Activated CD8-positive, alpha-beta memory T cell treated with anti-CD3 and anti-CD28 coated beads, Interleukin-2, amount 50 U/mL, for 1 hour (primary cell): Measurements from ENCODE around the gene MPZ.
A peak's percentile ranks its signal among the peaks of the same experiment; 100 is the strongest.
"Not testable (repeated sequence)": the region's sequence is repeated elsewhere in the genome, so short reads cannot be mapped to it uniquely, and the experiment has no call there.

Source experiments
- DNase-seq: peaks from one replicate; pipeline ENCODE4 v3.0.0-alpha.2; 2020; ENCODE audit errors: extremely low read depth

The MPZ gene

DNA sequence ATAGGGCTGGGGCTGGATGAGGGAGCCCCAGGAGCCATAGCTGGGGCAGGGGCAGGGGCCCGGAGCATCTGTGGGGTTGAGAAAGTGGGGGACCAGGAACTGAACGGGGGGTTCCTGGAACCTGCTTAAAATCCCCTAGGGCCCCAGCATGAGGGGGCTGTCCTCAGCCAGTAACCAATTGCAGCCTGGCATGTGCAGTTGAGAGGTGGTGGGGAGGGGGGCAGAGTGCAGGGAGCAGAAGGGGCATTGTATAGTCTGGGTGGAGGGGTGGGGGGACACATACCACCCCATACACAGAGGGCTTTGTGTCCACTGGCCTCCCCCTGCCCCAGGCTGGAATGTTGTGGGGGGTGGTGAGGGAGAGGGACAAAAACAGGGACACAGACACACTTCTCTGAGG, at the start of gene MPZ:
Gene MPZ, minus strand, starts transcription at position 101 of the 400 bp plus-strand sequence. Its CDS starts 63 bp downstream, at position 38.
- DNase-seq = no peak

DNA sequence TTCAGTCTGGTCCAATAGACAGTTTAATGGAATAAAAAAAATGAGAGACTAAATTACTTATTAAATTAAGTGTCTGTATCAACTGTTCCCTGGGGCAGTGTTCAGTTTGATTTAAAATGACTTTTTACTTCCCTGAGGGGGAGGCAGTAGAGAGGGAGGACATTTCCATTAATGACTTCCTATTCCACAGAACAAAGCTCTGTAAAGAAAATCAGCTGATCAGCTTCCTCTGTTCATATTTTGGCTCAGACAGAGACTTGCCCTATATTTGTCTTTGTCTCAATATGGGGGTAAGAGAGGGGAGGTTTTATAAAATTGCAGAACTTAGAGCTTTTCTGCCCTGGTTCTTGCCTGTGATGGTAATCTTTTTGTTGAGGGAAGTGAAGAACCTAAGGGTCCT, 49.5 kb upstream of the MPZ start:
- DNase-seq = no peak

DNA sequence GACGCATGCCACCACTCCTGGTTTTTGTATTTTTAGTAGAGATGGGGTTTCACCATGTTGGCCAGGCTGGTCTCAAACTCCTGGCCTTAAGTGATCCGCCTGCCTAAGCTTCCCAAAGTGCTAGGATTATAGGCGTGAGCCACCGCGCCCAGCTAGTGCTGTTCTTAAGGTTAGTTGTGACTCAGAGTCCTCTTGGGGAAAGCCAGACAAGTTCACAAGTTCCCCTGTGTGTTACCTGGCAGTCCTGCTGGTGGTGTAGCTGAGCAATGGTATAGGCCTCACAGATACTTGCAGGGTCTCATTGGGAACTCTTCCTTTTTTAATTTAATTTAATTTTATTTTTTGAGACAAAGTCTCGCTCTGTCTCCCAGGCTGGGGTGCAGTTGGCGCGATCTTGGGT, 47.3 kb upstream of the MPZ start:
- no peak for DNase-seq

DNA sequence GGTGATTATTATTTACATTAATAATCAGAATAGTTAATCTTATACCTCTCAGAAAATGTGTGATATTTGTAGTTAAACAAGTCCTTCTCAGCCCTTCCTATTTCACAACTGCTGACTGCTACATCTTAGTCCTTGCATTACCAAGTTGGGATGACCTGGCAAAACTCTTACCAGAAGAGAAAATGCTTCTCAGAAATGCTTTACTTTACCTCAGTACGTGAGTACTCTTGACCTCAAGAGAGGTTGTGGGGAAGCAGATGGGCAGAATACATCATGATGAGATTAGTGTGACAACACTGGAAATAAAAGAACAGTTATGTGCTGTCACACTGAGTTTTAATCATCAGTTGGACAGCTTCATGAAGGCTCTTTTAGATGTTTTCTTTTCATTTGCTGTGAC, 41.7 kb upstream of the MPZ start:
- DNase-seq = no peak

DNA sequence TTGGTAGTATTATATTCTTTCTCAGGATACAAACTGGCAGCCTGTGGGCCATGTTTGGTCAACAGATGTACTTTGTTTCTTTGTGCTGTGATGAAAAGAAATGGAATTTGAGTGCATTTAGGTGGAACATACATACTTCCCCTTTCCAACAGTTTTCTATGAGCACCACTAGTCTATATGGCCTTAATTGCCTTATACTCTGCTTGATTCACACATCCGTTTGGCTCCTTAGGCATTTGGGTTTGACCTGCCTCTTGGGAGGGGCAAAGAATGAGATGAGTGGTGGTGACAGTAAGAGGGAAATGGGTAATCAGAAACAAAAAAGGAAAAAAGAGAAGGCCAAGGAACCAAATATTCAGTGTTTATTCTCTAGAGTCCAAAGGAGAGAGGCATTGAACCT, 40.9 kb upstream of the MPZ start:
- DNase-seq = no peak

DNA sequence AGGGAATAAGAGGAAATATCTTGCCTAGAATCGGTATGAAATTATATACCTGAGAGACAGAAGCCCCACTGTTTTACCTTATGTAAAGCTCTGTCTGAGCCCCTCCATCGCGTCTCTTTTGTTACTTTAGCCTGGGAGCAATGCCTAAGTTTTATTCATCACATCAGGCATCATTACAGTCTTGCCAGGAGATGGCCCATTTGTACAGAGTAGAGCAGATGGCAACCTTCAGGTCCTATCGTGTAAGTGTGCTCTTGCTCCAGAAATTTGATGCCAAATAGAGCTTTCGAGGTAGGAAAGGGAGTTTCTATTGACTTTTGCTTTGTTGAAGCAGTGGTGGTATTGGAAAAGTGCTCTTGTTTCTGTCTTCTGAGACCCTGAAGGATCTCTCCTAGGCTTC, 33.1 kb upstream of the MPZ start:
- no peak for DNase-seq

DNA sequence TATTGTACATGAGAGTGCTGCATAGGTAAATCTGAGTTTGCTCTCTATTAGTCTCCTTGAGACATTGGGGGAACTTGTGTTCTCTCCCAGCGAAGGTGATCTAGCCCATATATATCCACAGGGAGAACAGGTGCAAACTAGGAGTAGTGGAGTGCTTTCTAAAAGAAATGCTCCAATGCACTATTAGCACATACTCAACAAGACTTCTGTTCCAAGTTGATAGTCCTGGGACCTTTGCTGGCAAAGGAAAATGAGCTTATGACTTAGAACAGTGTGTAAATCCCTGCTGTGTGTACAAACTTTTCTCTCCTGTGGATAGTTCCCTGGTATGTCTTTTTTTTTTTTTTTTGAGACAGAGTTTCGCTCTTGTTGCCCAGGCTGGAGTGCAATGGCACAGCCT, 32.4 kb upstream of the MPZ start:
- no peak for DNase-seq

DNA sequence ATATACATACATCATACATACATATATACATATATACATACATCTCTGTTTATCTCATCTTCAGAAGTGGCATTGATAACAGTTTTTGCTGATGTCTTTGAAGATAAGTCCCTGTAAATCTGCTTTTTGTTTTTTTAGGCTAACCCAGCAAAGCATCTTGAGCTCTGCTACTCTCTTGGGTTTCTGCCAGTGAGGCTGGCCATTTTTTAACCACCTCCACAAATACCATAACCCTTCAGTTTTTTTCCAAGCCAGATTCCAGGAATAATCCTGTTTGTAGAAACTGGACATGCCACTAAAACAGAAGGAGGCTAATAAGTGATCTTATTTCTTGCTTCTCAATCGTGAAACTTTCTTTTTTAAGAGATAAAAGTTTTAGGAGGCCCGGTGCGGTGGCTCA, 26.0 kb upstream of the MPZ start:
- DNase-seq = no peak

DNA sequence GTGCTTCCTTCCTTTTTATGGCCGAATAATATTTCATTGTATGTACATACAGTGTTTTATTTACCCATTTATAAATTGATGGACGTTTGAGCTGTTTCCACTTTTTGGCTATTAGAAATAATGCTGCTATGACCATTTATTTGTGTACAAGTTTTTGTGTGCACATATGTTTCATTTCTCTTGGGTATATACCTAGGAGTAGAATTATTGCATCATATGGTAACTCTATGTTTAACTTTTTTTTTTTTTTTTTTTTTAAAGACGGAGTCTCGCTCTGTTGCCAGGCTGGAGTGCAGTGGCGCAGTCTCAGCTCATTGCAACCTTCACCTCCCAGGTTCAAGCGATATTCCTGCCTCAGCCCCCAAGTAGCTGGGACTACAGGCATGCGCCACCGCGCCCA, 23.4 kb upstream of the MPZ start:
- DNase-seq = no peak

DNA sequence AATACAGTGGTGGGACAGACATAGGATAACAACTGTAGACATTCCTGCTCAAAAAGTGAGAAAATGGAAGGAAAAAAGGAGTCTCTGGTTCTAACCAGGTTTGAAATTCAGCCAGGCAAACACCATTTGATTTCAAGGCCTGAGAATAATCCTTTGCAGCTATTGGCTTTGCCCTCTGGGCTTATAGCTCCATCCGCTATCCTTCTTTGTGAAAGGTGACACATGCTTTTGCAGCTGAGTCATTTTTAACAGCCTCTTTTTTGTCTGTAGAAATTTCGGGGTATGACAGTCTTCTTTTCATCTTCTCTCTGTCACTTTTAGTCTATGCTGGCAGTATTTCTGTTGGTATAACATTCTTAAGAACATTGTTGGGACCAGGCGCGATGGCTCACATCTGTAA, 20.6 kb upstream of the MPZ start:
- DNase-seq = no peak

DNA sequence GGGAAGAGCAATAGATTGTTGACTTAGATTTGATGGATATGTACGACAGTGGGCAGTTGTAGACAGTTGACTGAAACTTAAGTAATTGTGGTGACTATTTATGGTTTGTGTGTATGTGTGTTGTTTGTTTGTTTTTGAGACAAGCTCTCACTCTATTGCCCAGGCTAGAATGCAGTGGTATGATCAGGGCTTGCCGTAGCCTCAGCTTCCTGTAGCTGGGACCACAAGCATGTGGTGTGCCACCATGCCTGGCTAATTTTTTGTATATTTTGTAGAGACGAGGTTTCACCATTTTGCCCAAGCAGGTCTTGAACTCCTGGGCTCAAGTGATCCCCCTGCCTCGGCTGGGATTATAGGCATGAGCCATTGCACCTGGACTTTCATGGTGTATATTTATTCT, 14.3 kb upstream of the MPZ start:
- DNase-seq = no peak

DNA sequence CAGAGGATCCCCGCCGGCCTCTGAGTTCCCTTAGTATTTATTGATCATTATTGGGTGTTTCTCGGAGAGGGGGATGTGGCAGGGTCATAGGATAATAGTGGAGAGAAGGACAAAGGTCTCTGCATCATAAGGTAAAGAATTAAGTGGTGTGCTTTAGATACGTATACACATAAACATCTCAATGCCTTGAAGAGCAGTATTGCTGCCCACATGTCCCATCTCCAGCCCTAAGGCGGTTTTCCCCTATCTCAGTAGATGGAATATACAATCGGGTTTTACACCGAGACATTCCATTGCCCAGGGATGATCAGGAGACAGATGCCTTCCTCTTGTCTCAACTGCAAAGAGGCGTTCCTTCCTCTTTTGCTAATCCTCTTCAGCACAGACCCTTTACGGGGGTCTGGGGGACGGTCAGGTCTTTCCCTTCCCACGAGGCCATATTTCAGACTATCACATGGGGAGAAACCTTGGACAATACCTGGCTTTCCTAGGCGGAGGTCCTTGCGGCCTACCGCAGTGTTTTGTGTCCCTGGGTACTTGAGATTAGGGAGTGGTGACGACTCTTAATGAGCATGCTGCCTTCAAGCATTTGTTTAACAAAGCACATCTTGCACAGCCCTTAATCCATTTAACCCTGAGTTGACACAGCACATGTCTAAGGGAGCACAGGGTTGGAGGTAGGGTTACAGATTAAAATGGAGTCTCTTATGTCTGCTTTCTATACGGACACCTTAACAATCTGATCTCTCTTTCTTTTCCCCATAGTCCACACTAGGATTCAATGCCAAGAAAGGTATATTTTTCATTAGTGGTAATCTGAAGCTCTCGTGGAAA, 6.3 kb upstream of the MPZ start:
- not testable (repeated sequence) for DNase-seq

DNA sequence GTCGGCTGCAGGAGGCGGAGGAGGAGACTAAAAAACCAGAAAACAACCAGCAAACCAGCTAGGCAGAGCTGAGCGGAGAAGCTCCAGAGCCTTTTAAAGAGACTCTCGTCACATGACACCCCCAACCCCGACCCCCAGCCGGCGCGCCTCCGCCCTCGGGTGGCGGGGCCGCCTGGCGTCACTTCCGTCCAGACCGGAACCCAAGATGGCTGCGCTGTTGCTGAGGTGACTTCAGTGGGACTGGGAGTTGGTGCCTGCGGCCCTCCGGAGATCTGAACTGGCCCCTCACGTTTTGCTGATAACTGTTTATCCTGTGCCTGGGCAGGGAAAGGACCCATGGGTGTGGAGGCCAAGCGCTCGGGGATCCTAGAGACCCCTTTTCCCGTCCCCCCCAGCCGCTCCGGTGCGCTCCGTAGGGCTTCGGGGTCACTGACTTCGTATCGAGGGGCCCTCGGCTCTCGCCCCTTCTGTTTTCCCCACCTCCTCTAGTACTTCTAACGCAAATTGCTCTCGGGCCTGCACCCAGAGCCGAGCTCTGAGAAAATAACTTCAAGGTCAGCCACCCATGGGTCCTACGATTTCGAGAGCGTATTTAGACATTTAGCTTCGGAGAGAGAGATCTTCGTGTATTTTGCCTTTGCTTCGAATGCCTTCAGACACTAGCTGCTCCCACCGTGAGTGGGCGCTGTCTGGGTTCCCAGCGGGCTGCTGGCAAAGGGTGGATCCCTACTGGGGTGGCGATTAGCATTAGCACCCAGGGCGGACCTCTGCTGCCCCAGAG, 4.6 kb upstream of the MPZ start, which contains the start of gene SDHC:
Gene SDHC, plus strand, starts transcription at position 181 of the 781 bp plus-strand sequence. Its CDS starts 25 bp downstream, at position 206.
- peak; percentile 77 for DNase-seq

DNA sequence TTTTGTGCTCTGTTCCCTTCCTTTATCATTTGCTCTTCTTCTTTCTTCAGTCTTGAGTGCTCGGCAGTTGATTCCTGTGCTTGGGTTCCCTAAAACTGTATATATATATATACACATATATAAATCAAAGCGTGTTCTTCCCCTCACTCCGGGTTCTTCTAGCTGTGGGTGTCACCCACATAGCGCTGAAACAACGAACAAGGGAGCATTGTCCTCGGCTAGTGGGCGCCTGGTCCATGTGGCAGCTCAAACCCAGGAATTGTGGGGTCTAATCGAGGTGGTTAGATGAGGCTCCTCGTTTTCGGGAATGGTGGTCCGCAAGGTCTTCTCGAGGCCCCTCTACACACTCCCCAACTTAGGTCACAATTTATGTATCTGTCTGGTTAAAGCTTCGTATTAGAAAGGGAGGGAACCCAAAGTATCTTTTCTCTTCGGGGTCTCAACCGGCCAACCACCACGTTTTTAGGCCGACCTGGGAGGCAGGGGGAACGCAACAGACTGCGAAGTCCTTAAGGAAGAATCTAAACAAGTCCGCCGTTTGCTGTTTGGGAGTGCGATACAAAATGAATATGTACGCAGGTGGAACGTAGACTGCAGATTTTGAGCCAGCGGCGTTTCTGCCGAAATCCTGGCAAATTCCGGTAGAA, 3.9 kb upstream of the MPZ start:
- DNase-seq = no peak

DNA sequence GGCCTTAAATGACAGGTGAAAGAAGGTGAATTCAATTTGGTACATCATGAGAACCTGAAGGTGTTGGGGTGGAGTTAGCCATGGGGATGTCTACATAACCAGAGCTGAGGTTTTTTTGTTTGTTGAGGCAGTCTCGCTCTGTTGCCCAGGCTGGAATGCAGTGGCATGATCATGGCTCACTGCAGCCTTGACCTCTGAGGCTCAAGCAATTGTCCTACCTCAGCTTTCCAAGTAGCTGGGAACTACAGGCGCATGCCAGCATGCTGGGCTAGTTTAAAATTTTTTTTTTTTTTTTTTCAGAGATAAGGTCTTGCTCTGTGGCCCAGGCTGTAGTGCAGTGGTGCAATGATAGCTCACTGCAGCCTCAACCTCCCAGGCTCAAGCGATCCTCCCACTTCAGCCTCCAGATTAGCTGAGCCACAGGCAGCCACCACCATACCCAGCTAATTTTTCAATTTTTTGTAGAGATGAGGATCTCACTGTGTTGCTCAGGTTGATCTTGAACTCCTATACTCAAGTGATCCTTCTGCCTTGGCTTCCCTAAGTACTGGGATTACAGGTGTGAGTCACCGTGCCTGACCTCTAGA, 1.9 kb upstream of the MPZ start:
- DNase-seq = no peak

DNA sequence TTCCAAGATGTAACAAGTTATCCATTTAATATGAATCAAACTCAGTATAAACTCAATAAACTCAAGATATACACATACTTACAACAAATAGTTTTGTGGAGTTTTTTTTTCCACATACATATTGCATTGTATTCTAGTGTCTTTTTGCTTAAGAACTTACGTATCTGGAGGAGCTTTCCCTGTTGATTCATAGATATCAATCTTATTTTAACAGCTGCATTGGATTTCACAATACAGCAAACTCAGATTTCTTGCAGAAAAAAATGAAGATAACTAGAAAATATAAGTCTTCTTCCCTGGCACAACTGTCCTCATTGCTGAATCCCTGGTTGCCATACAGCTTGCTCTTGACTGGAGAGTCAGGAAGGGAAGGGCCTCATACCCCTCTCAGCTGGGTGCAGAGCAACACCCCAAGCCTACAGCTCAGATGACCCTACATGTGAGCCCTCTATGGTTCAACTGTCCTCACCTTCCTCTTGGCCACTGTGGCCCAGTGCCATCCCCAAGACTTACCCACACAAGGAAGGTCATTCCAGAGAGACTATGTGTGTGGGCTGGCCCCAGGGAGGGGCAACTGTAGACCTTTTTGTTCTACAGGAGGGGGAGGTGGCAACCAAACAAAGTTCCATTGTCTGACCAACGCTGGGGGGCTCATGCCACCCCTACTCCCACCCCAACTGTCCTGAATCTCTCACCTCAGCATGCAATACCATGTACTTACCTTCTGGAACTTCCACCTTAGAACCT, 1.7 kb downstream of the MPZ start:
- DNase-seq = no peak

DNA sequence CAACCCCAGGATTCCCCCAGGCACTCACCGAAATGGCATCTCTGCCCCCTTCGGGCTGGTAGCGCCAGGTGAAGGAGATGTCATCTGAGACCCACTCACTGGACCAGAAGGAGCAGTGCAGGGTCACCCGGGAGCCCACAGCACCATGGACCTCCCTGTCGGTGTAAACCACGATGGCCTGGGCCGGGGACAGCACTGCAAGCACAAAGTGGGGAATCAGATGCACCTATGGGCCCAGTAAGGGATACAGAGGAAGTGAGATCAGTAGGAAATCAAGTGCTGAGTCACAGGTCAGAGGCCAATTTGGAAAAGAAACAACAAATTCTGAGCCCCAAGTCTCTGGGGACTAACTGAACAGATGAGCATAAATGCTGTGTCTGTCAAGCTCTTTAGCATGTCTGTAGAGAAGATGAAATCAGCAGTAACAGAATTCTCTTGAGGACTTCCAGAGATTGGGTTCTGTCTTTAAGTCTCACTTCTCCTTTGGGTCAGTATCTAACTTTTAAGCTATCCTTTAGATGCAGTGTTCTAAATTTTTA, 2.5 kb downstream of the MPZ start:
- DNase-seq = no peak

DNA sequence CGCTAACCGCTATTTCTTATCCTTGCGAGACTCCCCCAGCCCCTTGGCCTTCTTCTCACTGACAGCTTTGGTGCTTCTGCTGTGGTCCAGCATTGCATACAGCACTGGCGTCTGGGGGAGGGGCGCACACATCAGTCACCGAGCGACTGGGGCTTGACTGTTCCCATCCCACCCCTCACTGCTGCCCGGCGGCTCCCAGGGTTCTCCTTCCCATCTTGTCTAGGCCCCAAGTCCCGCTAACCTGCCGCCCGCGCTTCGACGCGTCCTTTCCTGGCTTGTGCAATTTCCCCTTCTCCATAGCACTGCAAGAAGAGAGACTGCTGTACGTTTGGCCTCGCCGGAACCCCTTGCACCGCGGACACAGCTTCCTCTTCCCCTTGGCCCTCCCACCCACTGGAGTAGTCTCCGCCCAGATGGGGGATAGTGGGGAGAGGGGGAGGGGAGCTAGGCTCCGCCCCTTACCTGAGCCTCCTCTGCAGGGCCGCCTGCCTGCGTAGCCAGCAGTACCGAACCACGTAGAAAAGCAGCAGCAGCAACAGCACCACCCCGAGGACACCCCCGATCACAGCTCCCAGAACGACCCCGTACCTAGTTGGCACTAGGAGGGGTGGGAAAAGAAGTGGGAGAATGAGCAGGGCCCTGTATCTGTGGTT, 3.8 kb downstream of the MPZ start:
- DNase-seq = peak; percentile 65

DNA sequence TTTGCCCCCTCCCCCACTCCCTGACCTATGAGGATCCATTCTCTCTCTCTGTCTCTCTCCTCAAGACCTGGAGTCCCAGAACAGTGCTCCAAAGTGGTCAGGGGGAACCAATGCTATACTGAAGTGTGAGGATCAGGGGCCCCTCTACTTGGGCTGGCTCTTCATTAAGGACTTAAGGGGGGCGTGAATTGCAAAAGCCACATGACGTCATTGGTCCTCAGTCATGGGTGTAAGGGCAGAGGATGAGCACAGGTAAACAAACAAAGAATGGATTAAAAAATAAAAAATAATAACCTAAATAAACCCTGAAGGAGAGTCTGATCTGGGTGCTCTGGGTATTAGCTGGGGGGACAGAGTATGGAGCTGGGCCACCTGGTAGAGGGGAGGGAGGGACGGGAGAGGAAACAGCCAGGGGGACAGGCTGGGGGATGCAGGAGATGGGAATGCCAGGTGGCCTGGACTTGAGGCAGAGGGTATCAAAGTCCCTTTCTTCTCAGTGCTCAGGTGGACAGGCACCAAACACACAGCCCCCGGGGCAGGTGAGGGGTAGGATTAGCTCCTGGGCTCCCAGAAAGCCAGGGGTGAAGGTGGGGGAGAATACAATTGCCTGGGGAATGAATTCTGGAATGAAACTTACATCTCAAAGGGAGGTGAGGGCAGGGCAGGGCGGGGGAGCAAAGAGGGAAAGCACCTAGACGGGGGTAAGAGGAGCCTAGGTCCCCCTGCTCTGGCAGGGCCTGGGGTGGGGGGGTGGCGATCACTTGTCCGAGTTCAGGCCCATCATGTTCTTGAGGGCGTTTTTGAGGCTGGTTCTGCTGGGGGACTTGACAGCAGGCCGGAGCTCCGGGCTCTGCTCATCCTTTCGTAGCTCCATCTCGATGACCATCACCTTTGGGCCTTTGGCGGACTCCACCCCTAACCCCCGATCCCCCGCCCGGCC, 4.6 kb downstream of the MPZ start:
- no peak for DNase-seq

DNA sequence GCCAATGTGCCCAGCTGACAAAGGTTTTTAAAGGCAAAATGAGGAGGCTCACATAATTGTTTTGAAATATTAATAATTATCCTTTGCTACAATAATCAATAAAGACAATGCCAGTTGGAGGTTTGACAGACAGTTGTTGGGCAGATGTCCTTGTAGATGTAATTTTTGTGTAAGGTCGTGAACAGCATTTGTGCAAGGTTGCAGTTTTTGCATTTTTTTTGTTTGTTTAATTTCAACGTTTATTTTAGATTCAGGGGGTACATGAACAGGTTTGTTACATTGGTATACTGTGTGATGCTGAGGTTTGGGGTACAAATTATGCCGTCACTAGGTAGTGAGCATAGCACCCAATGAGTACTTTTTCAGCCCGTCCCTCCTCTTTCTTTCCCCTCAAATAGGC, 9.3 kb downstream of the MPZ start:
- DNase-seq = no peak
